ENCODE measurements around the gene CCT2. TPM values are rescaled to one million over a fixed set of nuclear protein-coding genes. Genes with fewer than 3 reads are reported as not detected.

The CCT2 gene
- total RNA-seq = 100 to 1,000 TPM in 2 of 10 donors, 10 to 100 TPM in 8; 61.3 to 115 (median 84.6) TPM
- 100 to 1,000 TPM in 1 of 2 donors, 10 to 100 TPM in 1; 41.3 to 190 TPM for polyA plus RNA-seq
- long read RNA-seq, donor 1, transcript CCT2-201 (16 exons, 2,041 nt) = major isoform, 88 of 100 reads
- long read RNA-seq, donor 1, partial matches to known transcripts = 7 of 100 reads
- long read RNA-seq, donor 1, other reads (novel, unspliced or antisense) = 1 of 100 reads
- long read RNA-seq, donor 2, transcript CCT2-201 (16 exons, 2,041 nt) = major isoform, 74 of 91 reads
- long read RNA-seq, donor 2, partial matches to known transcripts = 6 of 91 reads
- long read RNA-seq, donor 2, other reads (novel, unspliced or antisense) = 7 of 91 reads
- long read RNA-seq, donor 3, transcript CCT2-201 (16 exons, 2,041 nt) = major isoform, 209 of 231 reads
- long read RNA-seq, donor 3, partial matches to known transcripts = 10 of 231 reads
- long read RNA-seq, donor 3, other reads (novel, unspliced or antisense) = 9 of 231 reads

- Histone ChIP-seq H3K4me3 (peak within 1 kb of the TSS; percentile 76 to 99 (median 89)), H3K27ac (peak within 1 kb of the TSS; percentile 47 to 94 (median 86)), H3K36me3 (peaks cover 0 to 44% (median 36%) of the 10 kb centered on the region in 9 donors), H3K27me3 (no peaks in the 10 kb centered on the region), H3K9me3 (no peaks in the 10 kb centered on the region), H3K4me1 (peaks cover 0 to 23% (median 15%) of the 10 kb centered on the region in 9 donors)
- intact Hi-C loops (cut with DNase I) = loop anchor here in 1 of 10 donors (5.0 kb wide), 1 partner anchor 113 kb away; the partner anchor contains the start of gene FRS2
- TF ChIP-seq CTCF (IDR thresholded peaks at IDR 0.05) = peak in 6 of 9 donors; percentile 16 to 51 (median 36)
- 0 to 1% methylated on average over 63 of the region's 63 CpGs for WGBS, 2 donors
- ATAC-seq (peak; percentile 99 to 100 (median 100)), DNase-seq (peak; percentile 97)
Observed at GRCh38 chr12:69585189-69586062, at the start of gene CCT2. Gene CCT2 (plus strand): TSS chr12:69585459. CDS start chr12:69585522, 63 bp downstream.

GRCh38 chr12:69540987-69541386 lies 44.3 kb upstream of the CCT2 start:
- peaks cover 0 to under 1% (median 0%) of the 10 kb centered on the region in 9 donors for H3K4me1 ChIP-seq
- WGBS, 2 donors = 69 to 78% methylated on average over 2 of the region's 2 CpGs
- peak in 2 of 9 donors; percentile 17 to 20 for TF ChIP-seq CTCF (IDR thresholded peaks at IDR 0.05)
- no peak overlapping the region for H3K27ac ChIP-seq
- H3K4me3 ChIP-seq = no peak overlapping the region
- H3K27me3 ChIP-seq = no peaks in the 10 kb centered on the region
- peaks cover 0 to 16% (median 0%) of the 10 kb centered on the region in 9 donors for H3K36me3 ChIP-seq
- peaks cover 0 to 25% (median 0%) of the 10 kb centered on the region in 11 donors for H3K9me3 ChIP-seq
- DNase-seq (no peak), ATAC-seq (no peak)
- intact Hi-C loops (cut with DNase I) = no loop called here

- no peaks in the 10 kb centered on the region for H3K4me1 ChIP-seq
- intact Hi-C loops (cut with DNase I) = no loop called here
- no peak overlapping the region for H3K4me3 ChIP-seq
- H3K27me3 ChIP-seq = no peaks in the 10 kb centered on the region
- peaks cover 0 to 16% (median 0%) of the 10 kb centered on the region in 9 donors for H3K36me3 ChIP-seq
- WGBS, 2 donors = 95 to 100% methylated on average over 1 of the region's 1 CpG
- no peak for TF ChIP-seq CTCF (IDR thresholded peaks at IDR 0.05)
- H3K9me3 ChIP-seq = peaks cover 0 to 25% (median 0%) of the 10 kb centered on the region in 11 donors
- DNase-seq (no peak), ATAC-seq (no peak)
- H3K27ac ChIP-seq = no peak overlapping the region
Observed at GRCh38 chr12:69544087-69544486, 41.2 kb upstream of the CCT2 start.

GRCh38 chr12:69545081-69545480 lies 40.2 kb upstream of the CCT2 start:
- 96 to 100% methylated on average over 1 of the region's 1 CpG for WGBS, 2 donors
- Histone ChIP-seq H3K4me1 (no peaks in the 10 kb centered on the region), H3K36me3 (peaks cover 0 to 16% (median 0%) of the 10 kb centered on the region in 9 donors), H3K9me3 (peaks cover 0 to 25% (median 0%) of the 10 kb centered on the region in 11 donors), H3K27me3 (no peaks in the 10 kb centered on the region), H3K27ac (no peak overlapping the region), H3K4me3 (no peak overlapping the region)
- no peak for TF ChIP-seq CTCF (IDR thresholded peaks at IDR 0.05)
- DNase-seq (no peak), ATAC-seq (no peak)
- intact Hi-C loops (cut with DNase I) = no loop called here

Measured in heart right ventricle (tissue), 16 donors.